NCI-H2196 (cell line): ENCODE measurements around the gene DDX54.

Source experiments
- DNase-seq: peaks from one replicate; lab custom pipeline; 2025; ENCODE audit not compliant: unreplicated experiment; lab: John Stamatoyannopoulos, UW

DDX54 gene

GRCh38 chr12:113165521-113166450 is 19.5 kb downstream of the DDX54 start:
- DNase-seq = no peak

- DNase-seq = no peak
Measured at GRCh38 chr12:113164014-113164413, 21.3 kb downstream of the DDX54 start.

- no peak for DNase-seq
Measured at GRCh38 chr12:113163030-113163360, 22.3 kb downstream of the DDX54 start.

- DNase-seq = peak; percentile 37
Measured at GRCh38 chr12:113162102-113163029, 22.9 kb downstream of the DDX54 start.

- DNase-seq = peak; percentile 89
Measured at GRCh38 chr12:113161415-113162016, 23.8 kb downstream of the DDX54 start.

GRCh38 chr12:113159937-113160336 is 25.3 kb downstream of the DDX54 start:
- no peak for DNase-seq

- DNase-seq = no peak
Measured at GRCh38 chr12:113158439-113159203, 26.7 kb downstream of the DDX54 start.

GRCh38 chr12:113157218-113157859 is 27.9 kb downstream of the DDX54 start:
- DNase-seq = no peak

- DNase-seq = no peak
Measured at GRCh38 chr12:113155646-113156045, 29.6 kb downstream of the DDX54 start.

- no peak for DNase-seq
Measured at GRCh38 chr12:113155060-113155459, 30.2 kb downstream of the DDX54 start.

- no peak for DNase-seq
Measured at GRCh38 chr12:113154351-113154973, 30.8 kb downstream of the DDX54 start.

GRCh38 chr12:113152835-113153814 is 32.2 kb downstream of the DDX54 start:
- DNase-seq = peak; percentile 86

GRCh38 chr12:113152196-113152834 is 33.0 kb downstream of the DDX54 start:
- no peak for DNase-seq

GRCh38 chr12:113151655-113152054 is 33.6 kb downstream of the DDX54 start:
- DNase-seq = no peak

- peak; percentile 80 for DNase-seq
Measured at GRCh38 chr12:113149361-113150150, 35.7 kb downstream of the DDX54 start, which contains the start of gene CFAP73. Gene CFAP73, plus strand, starts transcription at chr12:113149724. Its CDS starts 134 bp downstream, at chr12:113149858.

- DNase-seq = no peak
Measured at GRCh38 chr12:113146999-113147398, 38.3 kb downstream of the DDX54 start.
